Activated CD4-positive, alpha-beta T cell treated with anti-CD3 and anti-CD28 coated beads, Interleukin-2, Interleukin-4, amounts not matched to agents 100 ng/mL and 50 ng/mL, durations not matched to agents 16 hours and 8 hours (primary cell): ENCODE data around the gene SPRR2E.
"Not testable (repeated sequence)": the region's sequence is repeated elsewhere in the genome, so short reads cannot be mapped to it uniquely, and the experiment has no call there.

ENCODE experiments used
- DNase-seq: peaks from one replicate; pipeline ENCODE4 v3.0.0-alpha.2; 2020; ENCODE audit warnings: low spot score

SPRR2E gene

DNA sequence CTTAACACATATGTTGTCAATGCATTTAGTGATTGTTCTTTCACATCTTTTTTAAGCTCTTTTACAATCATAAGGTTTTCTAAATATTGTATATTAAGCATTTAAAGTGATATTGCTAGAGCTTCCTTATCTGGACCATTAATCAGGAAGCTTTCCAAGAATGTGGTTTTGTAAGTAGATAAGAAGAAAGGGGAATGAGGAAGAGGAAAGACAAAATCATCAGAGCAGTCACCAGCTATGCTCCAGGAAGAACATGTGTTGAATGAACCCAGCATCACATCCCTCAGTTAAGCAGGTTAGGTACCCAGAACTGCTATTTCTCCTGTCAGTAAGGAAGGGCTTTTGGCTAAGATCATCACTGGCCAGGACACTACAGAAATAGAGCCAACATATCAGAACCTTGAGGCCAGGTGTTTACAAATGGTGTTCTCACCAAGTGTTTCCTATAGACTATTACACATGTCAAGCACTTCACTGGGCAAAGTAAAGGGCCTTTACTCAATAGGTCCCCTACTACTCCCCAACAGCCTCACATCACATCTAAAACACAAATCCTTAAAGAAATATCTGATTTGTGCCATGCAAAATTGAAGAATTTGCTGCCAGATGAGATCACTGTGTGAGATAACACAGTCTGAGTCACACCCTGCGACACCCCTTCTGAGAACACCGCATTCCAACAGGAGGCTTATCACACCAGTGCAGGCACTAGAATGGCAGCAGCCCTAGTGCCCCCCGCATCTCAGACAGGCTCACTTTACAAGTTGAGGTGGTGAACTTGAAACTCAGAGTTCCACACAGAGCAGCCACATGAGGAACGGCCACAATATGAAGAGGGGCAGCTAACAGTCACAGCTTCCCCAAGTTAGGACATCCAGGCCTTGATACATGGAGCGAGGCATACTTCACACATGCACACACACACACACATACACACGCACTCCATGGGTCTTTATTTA lies 35.2 kb downstream of the SPRR2E start:
- no peak for DNase-seq

DNA sequence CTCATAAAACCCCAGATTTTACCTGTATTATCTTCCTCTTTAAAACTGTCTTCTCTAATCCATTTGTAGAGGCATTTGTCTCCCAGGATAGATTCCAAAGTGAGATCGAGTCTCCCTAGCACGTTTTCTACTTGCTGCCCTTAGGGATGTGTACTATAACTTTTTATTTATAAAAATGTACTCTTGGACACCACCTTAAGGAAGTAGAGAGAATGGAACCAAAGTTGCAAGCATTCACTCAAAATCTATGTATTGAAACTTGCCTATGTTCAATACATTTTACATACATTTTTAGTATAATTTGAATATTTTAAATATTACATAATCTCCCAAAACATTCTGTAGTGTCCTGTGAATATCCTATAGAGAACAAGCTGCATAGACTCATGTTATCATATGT lies 36.2 kb downstream of the SPRR2E start:
- no peak for DNase-seq

DNA sequence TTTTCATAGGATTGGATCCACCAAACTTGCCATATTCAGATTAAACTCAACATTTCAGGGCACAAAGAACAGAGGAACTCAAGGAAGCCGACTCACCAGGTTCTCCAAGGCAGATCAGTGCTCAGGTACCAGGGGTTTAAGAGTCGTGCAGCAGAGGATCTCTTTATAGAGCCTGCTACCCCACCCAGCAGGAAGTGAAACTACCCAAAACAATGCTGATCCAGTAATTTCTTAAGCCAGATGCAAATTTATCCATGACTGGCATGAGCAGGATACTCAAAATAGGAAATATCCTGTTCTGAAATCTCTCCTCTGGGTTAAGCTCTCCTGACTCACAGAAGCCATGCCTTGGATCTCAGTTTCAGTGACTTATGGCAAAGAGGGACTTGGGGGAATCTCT lies 37.0 kb downstream of the SPRR2E start, which contains the start of gene SPRR2A:
Gene SPRR2A (minus strand): TSS at position 138 of the 400 bp plus-strand sequence. CDS start 777 bp downstream, outside the sequence.
- no peak for DNase-seq

DNA sequence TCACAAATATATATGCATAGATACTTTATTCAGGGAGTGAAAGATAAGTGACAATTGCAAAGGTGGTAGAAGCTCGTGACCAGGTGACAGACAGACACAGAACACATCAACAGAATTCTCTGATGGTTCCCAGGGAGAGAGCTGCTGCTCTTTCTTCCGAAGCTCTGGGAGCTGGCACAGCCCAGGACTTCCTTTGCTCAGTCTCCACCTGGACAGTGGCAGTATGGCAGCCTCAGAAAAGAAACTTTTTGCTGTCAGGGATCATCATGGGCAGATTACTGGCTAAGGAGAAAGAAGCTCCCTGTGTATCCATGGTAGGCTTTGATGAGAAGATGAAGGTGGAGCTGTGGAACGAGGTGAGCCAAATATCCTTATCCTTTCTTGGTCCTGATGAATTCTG lies 38.2 kb downstream of the SPRR2E start:
- DNase-seq, result not testable (repeated sequence)

DNA sequence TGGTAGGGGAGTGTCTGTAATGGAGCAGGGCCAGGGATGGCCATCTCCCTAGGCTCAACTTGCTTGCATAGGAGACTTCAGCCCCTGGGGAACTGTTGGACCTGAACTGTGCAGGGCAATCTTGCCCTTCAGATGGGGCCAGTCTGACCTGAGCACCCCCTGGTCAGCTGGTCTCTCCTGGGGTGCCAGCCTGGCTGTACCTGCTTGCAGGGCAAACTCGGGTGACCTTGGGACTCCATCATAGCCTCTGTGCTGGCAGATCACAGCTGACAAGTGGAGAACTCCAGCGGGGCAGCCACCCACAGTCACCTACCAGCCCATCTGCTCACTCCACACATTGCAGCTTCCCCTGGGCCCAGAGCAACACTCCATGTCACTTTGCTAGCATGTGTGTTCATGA lies 45.1 kb downstream of the SPRR2E start:
- no peak for DNase-seq
